ENCODE measurements around the gene ASIC2.

ASIC2 gene

DNA sequence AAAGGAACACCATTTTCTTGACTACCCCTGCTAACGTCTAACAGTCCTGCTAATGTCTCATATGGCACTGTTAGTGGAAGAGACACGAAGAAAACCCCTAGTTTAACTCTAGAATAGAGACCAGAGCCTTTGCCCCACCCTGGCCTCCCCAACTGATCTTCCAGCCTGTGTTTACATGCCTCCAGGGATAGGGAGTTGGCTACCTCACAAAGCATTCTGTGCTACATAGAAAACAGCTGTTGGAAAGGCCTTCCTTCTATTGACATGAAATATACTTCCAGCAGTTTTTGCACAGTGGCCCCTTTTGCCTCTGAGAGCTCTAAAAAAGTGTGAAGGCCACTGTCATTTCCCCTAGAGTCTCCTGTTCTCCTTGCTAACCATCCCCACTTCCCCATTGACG, 73.1 kb downstream of the ASIC2 start:
- CTCF ChIA-PET: no interaction called here
- POLR2A ChIA-PET: no interaction called here
- TF ChIP-seq, protein P1, sequence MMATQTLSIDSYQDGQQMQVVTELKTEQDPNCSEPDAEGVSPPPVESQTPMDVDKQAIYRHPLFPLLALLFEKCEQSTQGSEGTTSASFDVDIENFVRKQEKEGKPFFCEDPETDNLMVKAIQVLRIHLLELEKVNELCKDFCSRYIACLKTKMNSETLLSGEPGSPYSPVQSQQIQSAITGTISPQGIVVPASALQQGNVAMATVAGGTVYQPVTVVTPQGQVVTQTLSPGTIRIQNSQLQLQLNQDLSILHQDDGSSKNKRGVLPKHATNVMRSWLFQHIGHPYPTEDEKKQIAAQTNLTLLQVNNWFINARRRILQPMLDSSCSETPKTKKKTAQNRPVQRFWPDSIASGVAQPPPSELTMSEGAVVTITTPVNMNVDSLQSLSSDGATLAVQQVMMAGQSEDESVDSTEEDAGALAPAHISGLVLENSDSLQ (IDR thresholded peaks at IDR 0.05): no peak
- no peak for TF ChIP-seq ARNT (IDR thresholded peaks at IDR 0.05)
- TF ChIP-seq FOXM1 (IDR thresholded peaks at IDR 0.05; ENCODE audit: borderline replicate concordance): no peak
- no peak for TF ChIP-seq FOXA1 (IDR thresholded peaks at IDR 0.05)
- TF ChIP-seq SUZ12 (IDR thresholded peaks at IDR 0.05): no peak
- TF ChIP-seq TARDBP (IDR thresholded peaks at IDR 0.05): no peak
- TF ChIP-seq ELF4 (IDR thresholded peaks at IDR 0.05): no peak
- TF ChIP-seq FOXK2 (IDR thresholded peaks at IDR 0.05): no peak
- no peak for TF ChIP-seq LEF1 (IDR thresholded peaks at IDR 0.05; ENCODE audit: borderline replicate concordance)
- no peak for DNase-seq (ENCODE audit: extremely low spot score)

DNA sequence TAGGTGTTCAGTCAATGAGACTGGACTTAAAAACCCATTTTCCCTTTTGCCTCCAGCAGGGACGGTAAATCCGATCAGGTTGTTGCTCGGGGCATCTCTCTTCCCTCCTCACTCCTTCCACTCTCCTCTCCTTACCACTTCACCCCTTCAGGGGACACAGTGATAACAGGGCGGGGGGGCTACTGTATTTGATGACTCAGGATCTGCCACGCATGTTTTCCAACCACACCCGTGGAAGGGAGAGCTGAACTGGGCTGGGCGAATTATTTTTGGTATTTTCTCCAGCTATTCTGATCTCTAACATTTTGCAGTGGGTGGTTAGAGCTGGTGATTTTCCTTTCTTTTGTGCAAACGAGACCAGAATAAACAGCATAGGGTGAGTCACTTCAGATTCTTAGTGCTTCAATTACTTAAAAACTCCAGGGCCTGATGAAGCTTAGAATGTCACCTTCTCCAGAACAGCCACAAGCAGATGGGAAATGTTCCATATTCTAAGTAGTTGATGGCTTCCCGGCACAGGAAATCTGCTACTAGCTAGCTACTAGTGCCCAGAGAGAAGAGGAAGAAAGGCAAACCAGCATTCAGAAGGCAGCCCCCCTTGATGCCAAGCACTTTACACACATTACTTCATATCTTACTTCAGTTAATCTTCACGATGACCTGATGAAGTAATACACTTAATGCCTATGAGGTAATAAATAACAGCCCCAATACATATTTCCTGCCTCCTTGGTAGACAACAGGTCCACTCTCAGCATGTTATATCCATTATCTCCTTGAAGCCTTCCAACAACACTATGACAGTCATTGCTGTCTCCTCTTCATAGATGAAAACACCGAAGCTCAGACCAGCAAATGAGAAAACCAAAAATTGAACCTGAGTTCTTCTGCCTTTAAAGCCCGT, 74.1 kb downstream of the ASIC2 start:
- no peak for DNase-seq (ENCODE audit: extremely low spot score)
- CTCF ChIA-PET: no interaction called here
- TF ChIP-seq, protein P1 (IDR thresholded peaks at IDR 0.05): no peak
- TF ChIP-seq FOXM1 (IDR thresholded peaks at IDR 0.05; ENCODE audit: borderline replicate concordance) (no peak), LEF1 (IDR thresholded peaks at IDR 0.05; ENCODE audit: borderline replicate concordance) (no peak), L3MBTL2 (conservative IDR thresholded peaks at IDR 0.05) (no peak), SUZ12 (IDR thresholded peaks at IDR 0.05) (no peak), ELF4 (IDR thresholded peaks at IDR 0.05) (no peak), ARNT (IDR thresholded peaks at IDR 0.05) (no peak)
- POLR2A ChIA-PET: no interaction called here

DNA sequence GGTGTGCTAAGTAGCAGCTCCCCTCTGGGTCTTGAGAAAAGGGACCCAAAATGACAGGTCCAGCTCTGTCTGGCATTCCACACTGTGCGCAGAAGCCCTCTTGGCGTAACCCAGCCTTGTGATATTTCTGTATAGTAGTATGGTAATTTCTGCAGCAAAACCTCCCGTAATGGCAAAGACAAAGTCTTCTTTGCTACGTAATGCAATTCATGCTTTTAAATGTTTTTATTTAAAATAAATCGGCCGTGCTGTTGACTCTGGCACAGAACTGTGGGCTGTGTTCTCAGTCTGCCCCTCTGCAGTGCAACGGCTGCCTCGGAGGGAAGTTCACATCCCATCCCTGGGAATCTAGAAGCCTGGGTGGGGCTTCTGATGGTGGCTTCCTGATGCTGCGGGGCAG, 75.2 kb downstream of the ASIC2 start:
- CTCF ChIA-PET: no interaction called here
- POLR2A ChIA-PET: no interaction called here
- no peak for TF ChIP-seq ARNT (IDR thresholded peaks at IDR 0.05)
- no peak for TF ChIP-seq ELF4 (IDR thresholded peaks at IDR 0.05)
- TF ChIP-seq TARDBP (IDR thresholded peaks at IDR 0.05): no peak
- no peak for TF ChIP-seq ZNF384 (IDR thresholded peaks at IDR 0.05)
- no peak for TF ChIP-seq FOXM1 (IDR thresholded peaks at IDR 0.05; ENCODE audit: borderline replicate concordance)
- DNase-seq (ENCODE audit: extremely low spot score): no peak

DNA sequence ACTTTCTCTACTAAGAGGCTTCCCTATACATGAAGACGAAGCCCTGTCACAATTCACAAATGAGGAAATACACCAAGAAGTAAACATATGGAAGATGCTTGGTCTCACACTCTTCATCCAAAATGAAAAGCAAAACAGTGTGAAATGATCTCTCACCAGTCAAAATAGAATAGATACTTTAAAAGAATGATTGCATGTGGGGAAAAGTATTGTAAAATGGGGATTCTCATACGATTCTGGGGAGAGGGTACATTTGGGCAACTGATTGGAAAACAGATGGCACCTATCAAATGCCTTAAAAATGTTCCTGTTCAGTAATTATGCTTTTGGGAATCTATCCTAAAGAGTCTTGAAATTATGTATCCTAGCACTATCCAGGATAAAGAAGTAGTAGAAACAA, 78.1 kb downstream of the ASIC2 start:
- POLR2A ChIA-PET: no interaction called here
- CTCF ChIA-PET: no interaction called here
- DNase-seq (ENCODE audit: extremely low spot score): no peak
- no peak for TF ChIP-seq ARNT (IDR thresholded peaks at IDR 0.05)

DNA sequence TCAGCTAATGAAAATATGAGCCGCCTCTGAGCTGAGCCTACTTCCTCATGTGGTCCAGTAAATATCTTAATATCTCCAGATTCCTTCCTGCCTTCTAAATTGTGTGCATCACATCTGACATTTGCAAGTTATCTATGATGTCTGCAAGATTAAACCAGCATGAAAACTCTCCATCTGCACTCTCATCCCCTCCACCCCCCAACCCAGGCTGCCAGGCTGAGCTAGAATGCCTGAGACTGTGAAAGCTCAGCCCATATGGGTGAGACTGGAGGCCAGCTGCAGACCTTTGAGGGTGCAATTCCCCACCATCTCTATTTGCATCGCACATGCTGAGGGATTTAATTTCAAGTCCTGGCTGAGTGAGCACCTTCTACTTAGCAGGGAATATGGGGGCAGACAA, 82.8 kb downstream of the ASIC2 start:
- DNase-seq (ENCODE audit: extremely low spot score): no peak
- TF ChIP-seq LEF1 (IDR thresholded peaks at IDR 0.05; ENCODE audit: borderline replicate concordance) (no peak), ZNF384 (IDR thresholded peaks at IDR 0.05) (no peak), CTBP1 (IDR thresholded peaks at IDR 0.05; ENCODE audit: borderline replicate concordance) (no peak), FOXK2 (IDR thresholded peaks at IDR 0.05) (no peak), BHLHE40 (IDR thresholded peaks at IDR 0.05; ENCODE audit: borderline replicate concordance) (no peak), ELF4 (IDR thresholded peaks at IDR 0.05) (no peak), HDGF (IDR thresholded peaks at IDR 0.05; ENCODE audit: borderline replicate concordance) (no peak), L3MBTL2 (conservative IDR thresholded peaks at IDR 0.05) (no peak), ARNT (IDR thresholded peaks at IDR 0.05) (no peak), TARDBP (IDR thresholded peaks at IDR 0.05) (no peak), SP1 (IDR thresholded peaks at IDR 0.05) (no peak), NFRKB (IDR thresholded peaks at IDR 0.05) (no peak), FOXM1 (IDR thresholded peaks at IDR 0.05; ENCODE audit: borderline replicate concordance) (no peak), FOXA1 (IDR thresholded peaks at IDR 0.05) (no peak), SUZ12 (IDR thresholded peaks at IDR 0.05) (no peak)
- TF ChIP-seq, protein P1 (IDR thresholded peaks at IDR 0.05): no peak
- CTCF ChIA-PET: no interaction called here
- POLR2A ChIA-PET: no interaction called here

DNA sequence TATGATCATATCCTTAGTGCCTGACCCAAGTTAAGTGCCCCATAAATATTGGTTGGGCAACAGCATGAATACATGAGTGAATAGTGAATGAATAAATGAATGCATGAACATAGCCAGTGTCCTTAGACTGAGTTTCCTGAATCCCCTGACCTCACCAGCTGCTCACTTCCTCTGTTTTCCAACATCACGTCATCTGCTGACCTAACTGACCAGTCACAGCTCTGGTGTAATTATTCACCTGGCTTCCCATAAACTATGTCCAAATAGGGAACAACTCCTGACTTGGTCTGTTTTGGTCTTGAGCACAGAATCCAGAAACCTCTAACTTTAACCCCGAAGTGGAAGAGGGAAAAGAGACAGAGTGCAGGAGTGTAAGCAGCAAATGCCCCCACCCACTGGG, 83.4 kb downstream of the ASIC2 start:
- POLR2A ChIA-PET: no interaction called here
- CTCF ChIA-PET: interaction anchor here (0.6 kb wide), 1 partner anchor 20 kb away, joined by 4 read pairs; no protein-coding TSS in a partner anchor
- TF ChIP-seq TARDBP (IDR thresholded peaks at IDR 0.05): no peak
- TF ChIP-seq FOXK2 (IDR thresholded peaks at IDR 0.05): no peak
- no peak for TF ChIP-seq FOXA1 (IDR thresholded peaks at IDR 0.05)
- no peak for TF ChIP-seq SP1 (IDR thresholded peaks at IDR 0.05)
- no peak for TF ChIP-seq HDGF (IDR thresholded peaks at IDR 0.05; ENCODE audit: borderline replicate concordance)
- no peak for TF ChIP-seq L3MBTL2 (conservative IDR thresholded peaks at IDR 0.05)
- TF ChIP-seq FOXM1 (IDR thresholded peaks at IDR 0.05; ENCODE audit: borderline replicate concordance): no peak
- no peak for TF ChIP-seq NFRKB (IDR thresholded peaks at IDR 0.05)
- no peak for TF ChIP-seq BHLHE40 (IDR thresholded peaks at IDR 0.05; ENCODE audit: borderline replicate concordance)
- TF ChIP-seq ELF4 (IDR thresholded peaks at IDR 0.05): no peak
- TF ChIP-seq, protein P1 (IDR thresholded peaks at IDR 0.05): no peak
- TF ChIP-seq SUZ12 (IDR thresholded peaks at IDR 0.05): no peak
- DNase-seq (ENCODE audit: extremely low spot score): no peak

All from HEK293T (cell line).